Measurements from ENCODE around the gene WNT2.

The WNT2 gene

GRCh38 chr7:117322741-117323304 is at the start of gene WNT2:
TSS of gene WNT2 (minus strand) at chr7:117323058. CDS start at chr7:117322989, 69 bp downstream.
- no peak for DNase-seq (ENCODE audit: low read depth, low spot score)

- DNase-seq (ENCODE audit: low read depth, low spot score), result no peak
Observed at GRCh38 chr7:117372073-117372472, 49.2 kb upstream of the WNT2 start.

- DNase-seq (ENCODE audit: low read depth, low spot score), result no peak
Observed at GRCh38 chr7:117364339-117365080, 41.7 kb upstream of the WNT2 start.

- DNase-seq (ENCODE audit: low read depth, low spot score), result no peak
Observed at GRCh38 chr7:117362294-117362888, 39.5 kb upstream of the WNT2 start.

- no peak for DNase-seq (ENCODE audit: low read depth, low spot score)
Observed at GRCh38 chr7:117350027-117350426, 27.2 kb upstream of the WNT2 start.

GRCh38 chr7:117349570-117349969 is 26.7 kb upstream of the WNT2 start:
- no peak for DNase-seq (ENCODE audit: low read depth, low spot score)

- no peak for DNase-seq (ENCODE audit: low read depth, low spot score)
Observed at GRCh38 chr7:117347962-117348672, 25.3 kb upstream of the WNT2 start.

GRCh38 chr7:117347480-117347879 is 24.6 kb upstream of the WNT2 start:
- no peak for DNase-seq (ENCODE audit: low read depth, low spot score)

GRCh38 chr7:117346161-117346560 is 23.3 kb upstream of the WNT2 start:
- DNase-seq (ENCODE audit: low read depth, low spot score), result no peak

GRCh38 chr7:117338020-117338419 is 15.2 kb upstream of the WNT2 start:
- no peak for DNase-seq (ENCODE audit: low read depth, low spot score)

GRCh38 chr7:117333168-117333567 is 10.3 kb upstream of the WNT2 start:
- no peak for DNase-seq (ENCODE audit: low read depth, low spot score)

GRCh38 chr7:117332031-117332430 is 9.2 kb upstream of the WNT2 start:
- no peak for DNase-seq (ENCODE audit: low read depth, low spot score)

- DNase-seq (ENCODE audit: low read depth, low spot score), result no peak
Observed at GRCh38 chr7:117325836-117326235, 3.0 kb upstream of the WNT2 start.

- DNase-seq (ENCODE audit: low read depth, low spot score), result no peak
Observed at GRCh38 chr7:117324960-117325359, 2.1 kb upstream of the WNT2 start.

- no peak for DNase-seq (ENCODE audit: low read depth, low spot score)
Observed at GRCh38 chr7:117323851-117324711, 1.2 kb upstream of the WNT2 start.

GRCh38 chr7:117323305-117323850 is 520 bp upstream of the WNT2 start:
- DNase-seq (ENCODE audit: low read depth, low spot score), result no peak

GRCh38 chr7:117320523-117320922 is 2.3 kb downstream of the WNT2 start:
- DNase-seq (ENCODE audit: low read depth, low spot score), result no peak

- no peak for DNase-seq (ENCODE audit: low read depth, low spot score)
Observed at GRCh38 chr7:117319181-117319580, 3.7 kb downstream of the WNT2 start.

GRCh38 chr7:117313582-117313981 is 9.3 kb downstream of the WNT2 start:
- DNase-seq (ENCODE audit: low read depth, low spot score), result no peak

GRCh38 chr7:117312593-117313580 is 10.0 kb downstream of the WNT2 start:
- no peak for DNase-seq (ENCODE audit: low read depth, low spot score)

Data from activated naive CD8-positive, alpha-beta T cell treated with anti-CD3 and anti-CD28 coated beads, Interleukin-2, amount 50 U/mL, for 16 hours (primary cell).